Measurements from ENCODE around the gene ERO1A. TPM values are rescaled to one million over a fixed set of nuclear protein-coding genes. Genes with fewer than 3 reads are reported as not detected.

Gene ERO1A
- total and polyA plus RNA-seq, 2 experiments from 2014 or later, result 38.8 to 57.9 TPM

DNA sequence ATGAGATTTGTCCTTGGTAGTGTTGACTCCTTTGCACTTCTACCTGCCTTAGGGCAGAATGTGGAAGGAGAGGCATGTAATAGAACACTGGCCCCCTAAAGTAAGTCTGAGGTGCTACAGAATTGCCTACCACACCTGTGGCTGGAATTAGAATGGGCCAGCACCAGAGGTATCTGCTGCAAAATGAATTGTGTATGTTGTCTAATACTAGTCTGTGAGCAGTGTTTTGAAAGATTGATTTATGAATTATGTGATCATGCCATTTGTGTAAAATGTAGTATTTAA lies 28.9 kb upstream of the ERO1A start:
- Histone ChIP-seq H3K27ac (peak overlapping the region; percentile 41), H3K4me3 (no peak overlapping the region), H3K4me1 (ENCODE audit: low read depth) (peaks cover under 1% of the 10 kb centered on the region), H3K36me3 (peaks cover 78% of the 10 kb centered on the region), H3K9me3 (ENCODE audit: low read depth) (no peaks in the 10 kb centered on the region), H3K27me3 (no peaks in the 10 kb centered on the region)
- TF ChIP-seq, protein P1, sequence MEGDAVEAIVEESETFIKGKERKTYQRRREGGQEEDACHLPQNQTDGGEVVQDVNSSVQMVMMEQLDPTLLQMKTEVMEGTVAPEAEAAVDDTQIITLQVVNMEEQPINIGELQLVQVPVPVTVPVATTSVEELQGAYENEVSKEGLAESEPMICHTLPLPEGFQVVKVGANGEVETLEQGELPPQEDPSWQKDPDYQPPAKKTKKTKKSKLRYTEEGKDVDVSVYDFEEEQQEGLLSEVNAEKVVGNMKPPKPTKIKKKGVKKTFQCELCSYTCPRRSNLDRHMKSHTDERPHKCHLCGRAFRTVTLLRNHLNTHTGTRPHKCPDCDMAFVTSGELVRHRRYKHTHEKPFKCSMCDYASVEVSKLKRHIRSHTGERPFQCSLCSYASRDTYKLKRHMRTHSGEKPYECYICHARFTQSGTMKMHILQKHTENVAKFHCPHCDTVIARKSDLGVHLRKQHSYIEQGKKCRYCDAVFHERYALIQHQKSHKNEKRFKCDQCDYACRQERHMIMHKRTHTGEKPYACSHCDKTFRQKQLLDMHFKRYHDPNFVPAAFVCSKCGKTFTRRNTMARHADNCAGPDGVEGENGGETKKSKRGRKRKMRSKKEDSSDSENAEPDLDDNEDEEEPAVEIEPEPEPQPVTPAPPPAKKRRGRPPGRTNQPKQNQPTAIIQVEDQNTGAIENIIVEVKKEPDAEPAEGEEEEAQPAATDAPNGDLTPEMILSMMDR (IDR thresholded peaks at IDR 0.05; ENCODE audit: low read depth, low read length), result no peak
- DNase-seq (ENCODE audit: low read depth in 1 of 2, low spot score in 1 of 2), result no peak

DNA sequence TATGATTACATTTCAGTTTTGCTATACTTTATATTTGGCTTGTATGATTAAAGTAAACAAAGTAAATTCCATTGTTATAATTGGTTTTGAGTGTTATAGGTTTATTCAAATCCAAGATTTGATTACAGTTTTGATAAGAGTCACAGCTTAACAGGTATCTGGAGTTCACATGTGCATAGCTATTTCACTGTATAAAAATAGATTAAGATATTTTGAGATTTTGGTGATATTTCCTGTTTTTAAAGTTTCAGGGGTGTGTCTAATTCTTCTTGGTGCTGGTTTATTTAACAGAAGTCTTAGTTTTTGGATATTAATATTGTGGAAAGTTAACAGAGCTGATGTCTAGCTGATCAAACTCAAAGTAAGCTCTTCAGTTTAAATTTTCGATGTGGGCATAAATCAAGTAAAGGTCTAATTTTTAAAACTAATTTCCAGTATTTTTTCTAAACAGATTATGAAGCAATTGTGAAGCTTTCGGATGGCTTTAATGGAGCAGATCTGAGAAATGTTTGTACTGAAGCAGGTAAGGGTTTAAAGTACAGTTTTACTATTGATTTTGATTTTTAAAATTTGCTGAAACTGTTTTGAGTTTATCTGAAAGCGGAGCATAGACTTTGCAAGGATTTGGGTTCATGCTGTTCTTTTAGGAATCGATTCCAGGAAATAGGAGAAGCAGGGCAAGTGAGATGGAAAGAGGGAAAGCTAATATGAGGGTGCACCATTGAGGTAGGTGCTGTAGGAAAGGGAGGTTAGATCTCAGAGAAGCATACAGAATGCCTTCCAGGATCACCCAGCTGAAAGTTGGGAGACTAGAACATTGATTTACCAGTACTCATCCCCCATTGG lies 28.4 kb upstream of the ERO1A start:
- H3K4me3 ChIP-seq, result no peak overlapping the region
- peaks cover 82% of the 10 kb centered on the region for H3K36me3 ChIP-seq
- H3K27ac ChIP-seq, result peak overlapping the region; percentile 41
- H3K9me3 ChIP-seq (ENCODE audit: low read depth), result no peaks in the 10 kb centered on the region
- TF ChIP-seq, protein P1 (IDR thresholded peaks at IDR 0.05; ENCODE audit: low read depth, low read length), result no peak
- H3K27me3 ChIP-seq, result no peaks in the 10 kb centered on the region
- no peaks in the 10 kb centered on the region for H3K4me1 ChIP-seq (ENCODE audit: low read depth)
- DNase-seq (ENCODE audit: low read depth in 1 of 2, low spot score in 1 of 2), result no peak

DNA sequence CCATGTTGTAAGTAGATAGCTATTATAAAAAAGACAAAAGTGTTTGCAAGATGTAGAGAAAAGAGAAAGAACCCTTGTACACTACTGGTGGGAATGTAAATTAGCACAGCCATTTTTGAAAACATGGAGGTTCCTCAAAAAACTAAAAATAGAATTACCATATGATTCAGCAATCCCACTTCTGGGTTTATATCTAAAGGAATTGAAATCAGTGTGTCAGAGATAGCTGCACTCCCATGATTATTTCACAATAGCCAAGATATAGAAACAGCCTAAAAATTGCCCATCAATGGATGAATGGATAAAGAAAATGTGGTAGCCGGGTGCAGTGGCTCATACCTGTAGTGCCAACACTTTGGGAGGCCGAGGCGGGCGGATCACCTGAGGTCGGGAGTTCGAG lies 20.8 kb upstream of the ERO1A start:
- peaks cover 84% of the 10 kb centered on the region for H3K36me3 ChIP-seq

DNA sequence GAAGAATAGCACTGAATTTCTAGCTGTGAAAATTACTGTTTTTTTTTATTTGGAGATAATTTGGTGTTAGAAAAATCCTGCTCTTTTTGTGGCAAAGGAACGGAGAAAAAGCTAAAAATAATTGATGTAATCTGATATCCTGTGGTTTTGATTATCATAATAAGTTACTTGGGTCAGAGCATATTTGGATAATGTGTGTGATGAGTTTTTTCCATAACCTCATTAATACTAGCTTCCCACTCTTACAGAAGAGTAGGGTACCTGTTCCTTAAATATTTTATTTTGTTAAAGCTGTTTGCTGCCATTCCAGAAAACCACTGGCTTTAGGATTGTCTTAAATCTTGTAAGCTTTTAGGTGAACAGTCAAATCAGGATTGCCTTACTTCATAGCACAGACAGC lies 16.3 kb upstream of the ERO1A start:
- DNase-seq (ENCODE audit: low read depth in 1 of 2, low spot score in 1 of 2), result no peak
- H3K36me3 ChIP-seq, result peaks cover 75% of the 10 kb centered on the region
- H3K27me3 ChIP-seq, result no peaks in the 10 kb centered on the region
- H3K4me1 ChIP-seq (ENCODE audit: low read depth), result peaks cover 9% of the 10 kb centered on the region
- TF ChIP-seq, protein P1 (IDR thresholded peaks at IDR 0.05; ENCODE audit: low read depth, low read length), result no peak
- H3K27ac ChIP-seq, result no peak overlapping the region
- H3K9me3 ChIP-seq (ENCODE audit: low read depth), result no peaks in the 10 kb centered on the region
- H3K4me3 ChIP-seq, result no peak overlapping the region

More for the DNA sequence above, 20.8 kb upstream of the ERO1A start:
- Histone ChIP-seq H3K4me3 (no peak overlapping the region), H3K9me3 (ENCODE audit: low read depth) (no peaks in the 10 kb centered on the region), H3K27ac (no peak overlapping the region), H3K4me1 (ENCODE audit: low read depth) (no peaks in the 10 kb centered on the region), H3K27me3 (no peaks in the 10 kb centered on the region)
- DNase-seq (ENCODE audit: low read depth in 1 of 2, low spot score in 1 of 2), result no peak
- TF ChIP-seq, protein P1 (IDR thresholded peaks at IDR 0.05; ENCODE audit: low read depth, low read length), result no peak

DNA sequence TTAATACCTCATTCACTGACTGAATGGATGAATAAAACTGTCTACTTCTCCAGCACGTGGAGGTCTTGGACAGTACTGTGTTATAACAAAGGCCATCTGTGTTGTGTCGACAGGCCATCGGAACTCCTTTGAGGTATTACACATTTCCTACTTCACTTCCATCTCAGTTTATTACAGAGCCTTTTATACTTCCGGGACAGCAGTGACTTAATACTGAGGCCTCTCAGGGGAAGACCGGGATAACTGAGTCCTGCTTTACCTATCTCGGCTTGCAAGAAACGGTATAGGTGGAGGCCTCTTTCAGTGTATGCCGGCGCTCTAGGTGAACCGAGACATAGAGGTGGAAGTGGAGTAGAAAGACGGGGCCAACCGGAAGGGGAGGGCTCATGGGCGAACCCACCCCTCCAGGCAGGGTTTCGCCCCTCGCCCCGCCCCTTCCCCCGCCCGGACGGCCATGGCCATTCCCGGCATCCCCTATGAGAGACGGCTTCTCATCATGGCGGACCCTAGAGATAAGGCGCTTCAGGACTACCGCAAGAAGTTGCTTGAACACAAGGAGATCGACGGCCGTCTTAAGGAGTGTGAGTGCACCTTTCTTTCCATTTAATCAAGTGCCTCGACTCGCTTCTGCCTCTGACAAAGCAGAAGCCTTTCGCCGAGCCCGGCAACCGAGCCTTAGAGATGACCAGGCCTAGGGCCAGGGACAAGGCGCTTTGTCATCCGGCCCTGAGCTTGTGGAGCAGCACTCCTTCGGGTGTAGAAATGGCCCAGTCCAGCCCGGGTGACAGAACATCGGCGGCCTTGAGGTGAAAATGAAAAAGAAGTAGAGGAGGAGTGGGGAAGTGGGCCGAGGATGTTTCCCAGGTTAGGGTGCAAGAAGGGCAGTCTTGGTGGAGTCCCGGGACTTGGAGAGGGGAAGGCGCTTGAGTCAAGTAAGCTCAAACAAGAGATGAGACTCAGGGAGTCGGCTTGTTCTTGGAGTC lies 11.7 kb upstream of the ERO1A start, which contains the start of gene PSMC6:
PSMC6 (plus strand) TSS at position 477 of the 983 bp plus-strand sequence; CDS start at position 497, 20 bp downstream.
- peaks cover 34% of the 10 kb centered on the region for H3K36me3 ChIP-seq
- no peaks in the 10 kb centered on the region for H3K9me3 ChIP-seq (ENCODE audit: low read depth)
- no peaks in the 10 kb centered on the region for H3K27me3 ChIP-seq
- H3K4me1 ChIP-seq (ENCODE audit: low read depth), result peaks cover 9% of the 10 kb centered on the region
- peak within 1 kb of the TSS; percentile 92 for H3K27ac ChIP-seq
- DNase-seq (ENCODE audit: low read depth in 1 of 2, low spot score in 1 of 2), result peak; percentile 93 to 95
- peak within 1 kb of the TSS; percentile 88 for H3K4me3 ChIP-seq
- TF ChIP-seq, protein P1 (IDR thresholded peaks at IDR 0.05; ENCODE audit: low read depth, low read length), result no peak
